K562 (cell line): ENCODE results near the gene HSPA1L. TPM values are rescaled to one million over a fixed set of nuclear protein-coding genes. Genes with fewer than 3 reads are reported as not detected.

Experiments used
- ATF7 ChIP-seq: fragments of 450-650 bp; IDR thresholded peaks from 2 replicates; pipeline ENCODE4 v1.7.1; 2014; ENCODE audit warnings: mild to moderate bottlenecking, moderate library complexity
- BRD9 ChIP-seq: fragments of 450-650 bp; IDR thresholded peaks from 2 replicates; pipeline ENCODE4 v1.6.1; 2018; ENCODE audit warnings: low read depth; ENCODE audit not compliant: partially characterized antibody
- DMBX1 ChIP-seq: fragments of 250-450 bp; sonication (Bioruptor Pico); IDR thresholded peaks from 2 replicates; pipeline ENCODE4 v1.8.0; 2022; ENCODE audit warnings: inconsistent platforms, mild to moderate bottlenecking, moderate library complexity, borderline replicate concordance
- FOXK2 ChIP-seq, 2 experiments: fragments of 450-650 bp; IDR thresholded peaks in 1 of 2; conservative IDR thresholded peaks in 1 of 2; 2 replicates each; pipeline ENCODE4 v1.6.1; 2016; ENCODE audit warnings: low read depth in 2 of 2, mild to moderate bottlenecking in 1 of 2
- GTF2A2 ChIP-seq: IDR thresholded peaks from 2 replicates; pipeline ENCODE4 v1.6.1; 2016; ENCODE audit warnings: mild to moderate bottlenecking, missing genetic modification characterization, missing compliant biosample characterization
- HDGF ChIP-seq: fragments of 450-650 bp; IDR thresholded peaks from 2 replicates; pipeline ENCODE4 v1.6.1; 2016
- HMG20A ChIP-seq: fragments of 450-650 bp; formaldehyde crosslinking; conservative IDR thresholded peaks from 2 replicates; pipeline ENCODE4 v1.4.0; 2020; ENCODE audit warnings: mild to moderate bottlenecking, mixed read lengths
- KAT2B ChIP-seq: IDR thresholded peaks from one replicate; pipeline ENCODE4 v1.6.1; 2012; ENCODE audit warnings: low read depth, mild to moderate bottlenecking, control low read depth, inconsistent platforms, low read length, moderate library complexity
- KAT7 ChIP-seq: sonication (generic); formaldehyde crosslinking; IDR thresholded peaks from 2 replicates; pipeline ENCODE4 v1.8.0; 2022; ENCODE audit warnings: missing genetic modification reagents, mild to moderate bottlenecking, borderline replicate concordance
- KLF16 ChIP-seq: IDR thresholded peaks from 2 replicates; pipeline ENCODE4 v1.6.1; 2016; ENCODE audit warnings: antibody characterized with exemption
- MED1 ChIP-seq: sonication (generic); formaldehyde crosslinking; IDR thresholded peaks from 2 replicates; pipeline ENCODE4 v1.8.1; 2023; ENCODE audit warnings: missing genetic modification reagents, borderline replicate concordance
- NBN ChIP-seq: fragments of 450-650 bp; IDR thresholded peaks from 2 replicates; pipeline ENCODE4 v1.6.1; 2016; ENCODE audit warnings: low read depth, mild to moderate bottlenecking
- RREB1 ChIP-seq: fragments of 250-450 bp; sonication (Bioruptor Pico); IDR thresholded peaks from 2 replicates; pipeline ENCODE4 v1.4.0; 2020
- SMAD3 ChIP-seq: fragments of 450-650 bp; formaldehyde crosslinking; conservative IDR thresholded peaks from 2 replicates; pipeline ENCODE4 v1.4.0; 2020; ENCODE audit warnings: mild to moderate bottlenecking
- SMARCC2 ChIP-seq: fragments of 450-650 bp; IDR thresholded peaks from 2 replicates; pipeline ENCODE4 v1.6.1; 2017; ENCODE audit warnings: antibody characterized with exemption, moderate library complexity, mild to moderate bottlenecking, low read depth
- SRSF1 ChIP-seq: fragments of 200-400 bp; formaldehyde crosslinking; IDR thresholded peaks from 2 replicates; pipeline ENCODE4 v1.6.1; 2017; ENCODE audit warnings: mild to moderate bottlenecking, low read depth, low read length, moderate library complexity
- ZBTB8A ChIP-seq: fragments of 450-650 bp; IDR thresholded peaks from 2 replicates; pipeline ENCODE4 v1.6.1; 2018; ENCODE audit warnings: mild to moderate bottlenecking, moderate library complexity; ENCODE audit not compliant: partially characterized antibody
- ZNF324 ChIP-seq: fragments of 250-450 bp; sonication (Bioruptor Pico); IDR thresholded peaks from 2 replicates; pipeline ENCODE4 v1.4.0; 2020; ENCODE audit warnings: mild to moderate bottlenecking
- ZNF384 ChIP-seq: IDR thresholded peaks from 2 replicates; pipeline ENCODE4 v1.6.1; 2012; ENCODE audit warnings: low read depth, low read length, improper control_type of control experiment
- polyA plus RNA-seq, 8 experiments: library from polyadenylated mRNA; depleted of rRNA in 4 of 8; stranded (reverse) in 5 of 8; unstranded in 3 of 8; fragments of >200 nt; fragmentation: Nextera tagmentation in 2 of 8; fragmentation: Illumina TruSeq in 1 of 8; extraction: Ambion mirVana in 2 of 8; extraction: Trizol in 1 of 8; gene quantifications; 2 replicates each; pipeline versions ENCODE4 v1.2.1 to v1.2.3, GENCODE V29; 2011 to 2014; ENCODE audit warnings: inconsistent platforms in 1 of 8, missing spikeins in 1 of 8
- total RNA-seq, 7 experiments: library from RNA; depleted of rRNA in 6 of 7; stranded (reverse); fragments of >200 nt in 6 of 7; fragmentation: Illumina TruSeq in 2 of 7; extraction: Trizol in 2 of 7; gene quantifications; 2 replicates each; pipeline versions ENCODE4 v1.2.1 to v1.2.3, GENCODE V29; 2011 to 2021; ENCODE audit warnings: low replicate concordance in 1 of 7
- TF ChIP-seq, protein P1 (sequence below), 2 experiments: fragments of 450-650 bp in 1 of 2; sonication (generic) in 1 of 2; formaldehyde crosslinking; conservative IDR thresholded peaks; 2 replicates each; pipeline versions ENCODE4 v1.4.0 to v1.8.1; 2020 to 2022; ENCODE audit warnings: mild to moderate bottlenecking in 1 of 2, missing genetic modification reagents in 1 of 2
- TF ChIP-seq, protein P2 (sequence below), 2 experiments: fragments of 450-650 bp; IDR thresholded peaks; 2 replicates each; pipeline ENCODE4 v1.6.1; 2016

Gene HSPA1L
- total and polyA plus RNA-seq, 9 of the 15 experiments (the other 6 are each of a cell fraction or from before 2014, with no cell fraction given): 0.14 to 2.1 (median 1.3) TPM

GRCh38 chr6:31829633-31830283 is 14.7 kb upstream of the HSPA1L start (continued):
- TF ChIP-seq RREB1 (CRISPR knock-in tag) (0 out of 2 replicates have a peak, but pooled peaks have one; percentile 54), GTF2A2 (tag) (no peak), MED1 (CRISPR knock-in tag) (no peak), ZNF324 (CRISPR knock-in tag) (peak; percentile 50; the same call in 1 of the 2 replicates), SRSF1 (no peak), KAT2B (no peak), HDGF (peak; percentile 38; the same call in 1 of the 2 replicates), ATF7 (peak; percentile 41; the same call in 1 of the 2 replicates), SMARCC2 (no peak), KLF16 (peak; percentile 15; the same call in 1 of the 2 replicates), ZBTB8A (no peak), ZNF384 (peak; percentile 99), FOXK2 (conservative IDR thresholded peaks at IDR 0.05 in 1 of 2, IDR thresholded peaks at IDR 0.05 in 1 of 2; ENCODE audit: low read depth in 2 of 2) (peak; percentile 63 to 78), NBN (peak; percentile 79), DMBX1 (CRISPR knock-in tag) (0 out of 2 replicates have a peak, but pooled peaks have one; percentile 39), KAT7 (CRISPR knock-in tag) (no peak), HMG20A (CRISPR knock-in tag) (0 out of 2 replicates have a peak, but pooled peaks have one; percentile 54), BRD9 (peak; percentile 99), SMAD3 (CRISPR knock-in tag) (0 out of 2 replicates have a peak, but pooled peaks have one; percentile 38)
- TF ChIP-seq, protein P1, sequence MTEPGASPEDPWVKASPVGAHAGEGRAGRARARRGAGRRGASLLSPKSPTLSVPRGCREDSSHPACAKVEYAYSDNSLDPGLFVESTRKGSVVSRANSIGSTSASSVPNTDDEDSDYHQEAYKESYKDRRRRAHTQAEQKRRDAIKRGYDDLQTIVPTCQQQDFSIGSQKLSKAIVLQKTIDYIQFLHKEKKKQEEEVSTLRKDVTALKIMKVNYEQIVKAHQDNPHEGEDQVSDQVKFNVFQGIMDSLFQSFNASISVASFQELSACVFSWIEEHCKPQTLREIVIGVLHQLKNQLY (CRISPR knock-in tag; conservative IDR thresholded peaks at IDR 0.05): peak in 1 of 2 experiments; percentile 76; a peak in 1 of 4 replicates
- TF ChIP-seq, protein P2, sequence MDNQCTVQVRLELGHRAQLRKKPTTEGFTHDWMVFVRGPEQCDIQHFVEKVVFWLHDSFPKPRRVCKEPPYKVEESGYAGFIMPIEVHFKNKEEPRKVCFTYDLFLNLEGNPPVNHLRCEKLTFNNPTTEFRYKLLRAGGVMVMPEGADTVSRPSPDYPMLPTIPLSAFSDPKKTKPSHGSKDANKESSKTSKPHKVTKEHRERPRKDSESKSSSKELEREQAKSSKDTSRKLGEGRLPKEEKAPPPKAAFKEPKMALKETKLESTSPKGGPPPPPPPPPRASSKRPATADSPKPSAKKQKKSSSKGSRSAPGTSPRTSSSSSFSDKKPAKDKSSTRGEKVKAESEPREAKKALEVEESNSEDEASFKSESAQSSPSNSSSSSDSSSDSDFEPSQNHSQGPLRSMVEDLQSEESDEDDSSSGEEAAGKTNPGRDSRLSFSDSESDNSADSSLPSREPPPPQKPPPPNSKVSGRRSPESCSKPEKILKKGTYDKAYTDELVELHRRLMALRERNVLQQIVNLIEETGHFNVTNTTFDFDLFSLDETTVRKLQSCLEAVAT (IDR thresholded peaks at IDR 0.05): peak; percentile 29 to 79; a peak in 3 of 4 replicates
